Liver (tissue), 9 donors: Measurements from ENCODE around the gene PHF20. TPM values are rescaled to one million over a fixed set of nuclear protein-coding genes. Genes with fewer than 3 reads are reported as not detected.

Experiments used
- DNase-seq: peaks from one replicate; pipeline ENCODE4 v3.0.0-alpha.2; 2017; ENCODE audit warnings: low spot score
- H3K27ac ChIP-seq, 2 donors: one replicate each; pipeline ENCODE4 v1.7.0; 2013; ENCODE audit warnings: inconsistent platforms in 2 of 2, low read length in 2 of 2, control low read depth in 1 of 2, low read depth in 1 of 2, mild to moderate bottlenecking in 1 of 2
- H3K27me3 ChIP-seq, 4 donors: one replicate each; pipeline versions ENCODE4 v1.6.1 to v1.7.0; 2013; ENCODE audit warnings: low read length in 3 of 4, inconsistent platforms in 1 of 4, mild to moderate bottlenecking in 1 of 4, moderate library complexity in 1 of 4; ENCODE audit not compliant: control insufficient read depth in 4 of 4, insufficient read depth in 4 of 4
- H3K36me3 ChIP-seq, 4 donors: one replicate each; pipeline versions ENCODE4 v1.6.1 to v1.7.0; 2013; ENCODE audit warnings: low read length in 3 of 4, mild to moderate bottlenecking in 3 of 4, low read depth in 1 of 4, moderate library complexity in 1 of 4; ENCODE audit not compliant: control insufficient read depth in 4 of 4, insufficient read depth in 3 of 4
- H3K4me1 ChIP-seq, 4 donors: one replicate each; pipeline versions ENCODE4 v1.6.1 to v1.7.0; 2013; ENCODE audit warnings: low read length in 3 of 4, mild to moderate bottlenecking in 3 of 4, moderate library complexity in 1 of 4; ENCODE audit not compliant: control insufficient read depth in 4 of 4, insufficient read depth in 4 of 4
- H3K4me3 ChIP-seq, 3 donors: one replicate each; pipeline versions ENCODE4 v1.6.1 to v1.7.0; 2013; ENCODE audit warnings: low read length in 3 of 3, control low read depth in 1 of 3, low read depth in 1 of 3, mild to moderate bottlenecking in 1 of 3
- H3K9ac ChIP-seq, 2 donors: one replicate each; pipeline ENCODE4 v1.7.0; 2013; ENCODE audit warnings: low read length in 2 of 2, mild to moderate bottlenecking in 2 of 2, moderate library complexity in 2 of 2, control low read depth in 1 of 2, low read depth in 1 of 2
- H3K9me3 ChIP-seq, 4 donors: one replicate each; pipeline versions ENCODE4 v1.6.1 to v1.7.0; 2013; ENCODE audit warnings: low read length in 3 of 4; ENCODE audit not compliant: control insufficient read depth in 4 of 4
- CTCF ChIP-seq: fragments of 150-350 bp; IDR thresholded peaks from 2 replicates; pipeline ENCODE4 v1.5.1; 2017; ENCODE audit warnings: improper control_type of control experiment, low read depth, low read length; ENCODE audit not compliant: missing input control
- EGR1 ChIP-seq, 2 donors: IDR thresholded peaks; 2 replicates each; pipeline ENCODE4 v1.6.1; 2016 to 2018; ENCODE audit warnings: antibody characterized with exemption in 2 of 2, low read depth in 2 of 2
- FOXA1 ChIP-seq: IDR thresholded peaks from 2 replicates; pipeline ENCODE4 v1.6.1; 2016; ENCODE audit warnings: antibody characterized with exemption
- FOXA2 ChIP-seq: IDR thresholded peaks from 2 replicates; pipeline ENCODE4 v1.6.1; 2016; ENCODE audit warnings: antibody characterized with exemption
- GABPA ChIP-seq, 2 donors: IDR thresholded peaks in 1 of 2; conservative IDR thresholded peaks in 1 of 2; 2 replicates each; pipeline ENCODE4 v1.6.1; 2016; ENCODE audit warnings: antibody characterized with exemption in 2 of 2, mild to moderate bottlenecking in 1 of 2, moderate library complexity in 1 of 2
- HNF4A ChIP-seq, 2 donors: conservative IDR thresholded peaks; 2 replicates each; pipeline ENCODE4 v1.6.1; 2016; ENCODE audit warnings: antibody characterized with exemption in 2 of 2, mild to moderate bottlenecking in 2 of 2
- HNF4G ChIP-seq: IDR thresholded peaks from 2 replicates; pipeline ENCODE4 v1.6.1; 2016; ENCODE audit warnings: antibody characterized with exemption
- JUND ChIP-seq, 2 donors: IDR thresholded peaks; 2 replicates each; pipeline ENCODE4 v1.6.1; 2016; ENCODE audit warnings: antibody characterized with exemption in 2 of 2
- NR2F2 ChIP-seq: IDR thresholded peaks from 2 replicates; pipeline ENCODE4 v1.6.1; 2016; ENCODE audit warnings: antibody characterized with exemption
- RAD21 ChIP-seq, 2 donors: IDR thresholded peaks; 2 replicates each; pipeline ENCODE4 v1.6.1; 2016; ENCODE audit warnings: antibody characterized with exemption in 2 of 2, mild to moderate bottlenecking in 2 of 2
- RXRA ChIP-seq, 2 donors: IDR thresholded peaks; 2 replicates each; pipeline ENCODE4 v1.6.1; 2017 to 2018; ENCODE audit warnings: antibody characterized with exemption in 2 of 2, mild to moderate bottlenecking in 1 of 2
- SP1 ChIP-seq: IDR thresholded peaks from 2 replicates; pipeline ENCODE4 v1.6.1; 2018; ENCODE audit warnings: antibody characterized with exemption, mild to moderate bottlenecking
- TAF1 ChIP-seq: conservative IDR thresholded peaks from 2 replicates; pipeline ENCODE4 v1.6.1; 2016; ENCODE audit warnings: antibody characterized with exemption, mild to moderate bottlenecking
- YY1 ChIP-seq: IDR thresholded peaks from 2 replicates; pipeline ENCODE4 v1.6.1; 2016; ENCODE audit warnings: antibody characterized with exemption, mild to moderate bottlenecking
- ZBTB33 ChIP-seq: IDR thresholded peaks from 2 replicates; pipeline ENCODE4 v1.6.1; 2016; ENCODE audit warnings: antibody characterized with exemption
- WGBS: extraction: QIAGEN DNeasy Blood & Tissue Kit; methylation state at CpG from one replicate; pipeline ENCODE4 v1.1.7; 2013; 5-methylcytosine and 5-hydroxymethylcytosine counted together
- polyA plus RNA-seq, 2 donors: library from polyadenylated mRNA; stranded (reverse) in 1 of 2; unstranded in 1 of 2; fragments of 200-250 nt in 1 of 2; fragments of >200 nt in 1 of 2; fragmentation: Nextera tagmentation in 1 of 2; extraction: Ambion mirVana in 1 of 2; gene quantifications; one replicate each; pipeline versions ENCODE4 v1.2.1 to v1.2.3, GENCODE V29; 2013 to 2015
- total RNA-seq, 2 donors: library from RNA; depleted of rRNA; stranded (reverse); fragments of >200 nt; gene quantifications; one replicate each; pipeline ENCODE4 v1.2.3, GENCODE V29; 2014
- TF ChIP-seq, protein P1 (sequence below): IDR thresholded peaks from 2 replicates; pipeline ENCODE4 v1.6.1; 2016; ENCODE audit warnings: antibody characterized with exemption, mild to moderate bottlenecking
- TF ChIP-seq, protein P2 (sequence below): IDR thresholded peaks from 2 replicates; pipeline ENCODE4 v1.6.1; 2016; ENCODE audit warnings: antibody characterized with exemption
- TF ChIP-seq, protein P3 (sequence below): IDR thresholded peaks from 2 replicates; pipeline ENCODE4 v1.6.1; 2016; ENCODE audit warnings: antibody characterized with exemption
- donor health status: healthy.
- donor health status: healthy.
- donor health status: healthy.
- donor health status: healthy.
- donor health status: healthy.

The PHF20 gene
- total and polyA plus RNA-seq, 4 donors = 5.1 to 11.7 (median 10.3) TPM

DNA sequence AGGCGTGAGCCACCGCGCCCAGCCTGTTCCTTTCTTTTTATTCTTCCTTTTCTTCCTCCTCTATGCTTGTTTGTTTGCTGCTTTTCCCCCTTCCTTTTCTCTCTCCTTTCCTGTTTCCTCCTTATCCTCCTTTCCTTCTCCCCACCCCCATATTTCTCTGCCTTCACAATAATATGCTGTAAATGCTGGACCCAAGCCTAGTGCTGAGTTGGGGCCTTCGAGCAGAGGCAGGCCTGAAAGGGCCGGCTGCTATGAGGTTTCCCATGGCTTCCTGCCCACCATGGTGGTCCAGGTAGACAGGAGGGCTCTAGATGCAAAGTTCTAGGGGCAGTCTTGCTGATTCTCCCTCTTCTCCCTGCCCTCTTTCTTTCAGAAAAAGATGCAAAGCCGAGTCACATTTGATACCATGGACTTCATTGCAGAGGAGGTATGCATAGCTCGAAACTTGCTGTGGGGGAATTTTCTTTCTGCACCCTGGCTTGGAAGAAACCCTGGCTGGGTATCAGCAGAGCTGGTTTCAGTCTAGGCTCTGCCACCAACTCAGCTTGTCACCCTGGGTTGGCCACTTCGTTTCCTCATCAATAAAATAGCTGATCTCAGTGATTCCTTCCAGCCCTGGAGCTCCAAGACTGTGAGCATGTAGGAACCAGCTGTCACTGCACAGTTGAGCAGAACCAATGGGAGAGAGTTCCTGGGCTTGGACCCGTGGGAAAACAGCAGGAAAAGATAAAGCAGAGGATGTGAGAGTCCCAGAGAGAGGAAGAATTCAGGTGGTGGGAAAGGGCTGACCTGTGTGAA, 204.0 kb downstream of the PHF20 start:
- TF ChIP-seq TAF1 = no peak
- no peak for TF ChIP-seq JUND (IDR thresholded peaks at IDR 0.05)
- TF ChIP-seq FOXA2 = no peak
- TF ChIP-seq, protein P1, sequence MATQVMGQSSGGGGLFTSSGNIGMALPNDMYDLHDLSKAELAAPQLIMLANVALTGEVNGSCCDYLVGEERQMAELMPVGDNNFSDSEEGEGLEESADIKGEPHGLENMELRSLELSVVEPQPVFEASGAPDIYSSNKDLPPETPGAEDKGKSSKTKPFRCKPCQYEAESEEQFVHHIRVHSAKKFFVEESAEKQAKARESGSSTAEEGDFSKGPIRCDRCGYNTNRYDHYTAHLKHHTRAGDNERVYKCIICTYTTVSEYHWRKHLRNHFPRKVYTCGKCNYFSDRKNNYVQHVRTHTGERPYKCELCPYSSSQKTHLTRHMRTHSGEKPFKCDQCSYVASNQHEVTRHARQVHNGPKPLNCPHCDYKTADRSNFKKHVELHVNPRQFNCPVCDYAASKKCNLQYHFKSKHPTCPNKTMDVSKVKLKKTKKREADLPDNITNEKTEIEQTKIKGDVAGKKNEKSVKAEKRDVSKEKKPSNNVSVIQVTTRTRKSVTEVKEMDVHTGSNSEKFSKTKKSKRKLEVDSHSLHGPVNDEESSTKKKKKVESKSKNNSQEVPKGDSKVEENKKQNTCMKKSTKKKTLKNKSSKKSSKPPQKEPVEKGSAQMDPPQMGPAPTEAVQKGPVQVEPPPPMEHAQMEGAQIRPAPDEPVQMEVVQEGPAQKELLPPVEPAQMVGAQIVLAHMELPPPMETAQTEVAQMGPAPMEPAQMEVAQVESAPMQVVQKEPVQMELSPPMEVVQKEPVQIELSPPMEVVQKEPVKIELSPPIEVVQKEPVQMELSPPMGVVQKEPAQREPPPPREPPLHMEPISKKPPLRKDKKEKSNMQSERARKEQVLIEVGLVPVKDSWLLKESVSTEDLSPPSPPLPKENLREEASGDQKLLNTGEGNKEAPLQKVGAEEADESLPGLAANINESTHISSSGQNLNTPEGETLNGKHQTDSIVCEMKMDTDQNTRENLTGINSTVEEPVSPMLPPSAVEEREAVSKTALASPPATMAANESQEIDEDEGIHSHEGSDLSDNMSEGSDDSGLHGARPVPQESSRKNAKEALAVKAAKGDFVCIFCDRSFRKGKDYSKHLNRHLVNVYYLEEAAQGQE = no peak
- no peak for TF ChIP-seq HNF4A (conservative IDR thresholded peaks at IDR 0.05)
- no peak for TF ChIP-seq EGR1 (IDR thresholded peaks at IDR 0.05; ENCODE audit: low read depth in 2 of 2)
- TF ChIP-seq RXRA (IDR thresholded peaks at IDR 0.05) = no peak
- TF ChIP-seq ZBTB33 = no peak
- TF ChIP-seq, protein P2, sequence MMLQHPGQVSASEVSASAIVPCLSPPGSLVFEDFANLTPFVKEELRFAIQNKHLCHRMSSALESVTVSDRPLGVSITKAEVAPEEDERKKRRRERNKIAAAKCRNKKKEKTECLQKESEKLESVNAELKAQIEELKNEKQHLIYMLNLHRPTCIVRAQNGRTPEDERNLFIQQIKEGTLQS = no peak
- TF ChIP-seq NR2F2 = no peak
- TF ChIP-seq GABPA (IDR thresholded peaks at IDR 0.05 in 1 of 2, conservative IDR thresholded peaks at IDR 0.05 in 1 of 2) = no peak
- no peak for TF ChIP-seq YY1
- TF ChIP-seq RAD21 (IDR thresholded peaks at IDR 0.05) = no peak
- TF ChIP-seq SP1 = no peak
- no peak for TF ChIP-seq FOXA1
- TF ChIP-seq, protein P3, sequence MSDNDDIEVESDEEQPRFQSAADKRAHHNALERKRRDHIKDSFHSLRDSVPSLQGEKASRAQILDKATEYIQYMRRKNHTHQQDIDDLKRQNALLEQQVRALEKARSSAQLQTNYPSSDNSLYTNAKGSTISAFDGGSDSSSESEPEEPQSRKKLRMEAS = no peak
- no peak for TF ChIP-seq HNF4G
- Histone ChIP-seq H3K9me3 (no peaks in the 10 kb centered on the region), H3K4me1 (no peaks in the 10 kb centered on the region), H3K36me3 (no peaks in the 10 kb centered on the region), H3K9ac (no peak overlapping the region), H3K27me3 (no peaks in the 10 kb centered on the region), H3K4me3 (no peak overlapping the region), H3K27ac (no peak overlapping the region)
- WGBS = 77% methylated on average over 9 of the region's 9 CpGs
- DNase-seq = no peak

GRCh38 chr20:35978041-35978513, 206.3 kb downstream of the PHF20 start:
- H3K4me3 ChIP-seq = no peak overlapping the region
- no peaks in the 10 kb centered on the region for H3K27me3 ChIP-seq
- H3K27ac ChIP-seq = no peak overlapping the region
- WGBS = 92% methylated on average over 9 of the region's 9 CpGs
- no peaks in the 10 kb centered on the region for H3K4me1 ChIP-seq
- H3K36me3 ChIP-seq = no peaks in the 10 kb centered on the region
- no peak overlapping the region for H3K9ac ChIP-seq
- no peak for DNase-seq
- no peaks in the 10 kb centered on the region for H3K9me3 ChIP-seq
- TF ChIP-seq CTCF = no peak
- TF ChIP-seq, protein P3 = no peak
- no peak for TF ChIP-seq GABPA (IDR thresholded peaks at IDR 0.05 in 1 of 2, conservative IDR thresholded peaks at IDR 0.05 in 1 of 2)
- no peak for TF ChIP-seq RXRA (IDR thresholded peaks at IDR 0.05)
- TF ChIP-seq EGR1 (IDR thresholded peaks at IDR 0.05; ENCODE audit: low read depth in 2 of 2) = no peak
- TF ChIP-seq, protein P1 = no peak
- TF ChIP-seq FOXA1 = no peak
